ENCODE results near the gene RAE1.

GRCh38 chr20:57411406-57412283, 60.6 kb downstream of the RAE1 start:
- TF ChIP-seq POLR2A (IDR thresholded peaks at IDR 0.05), result no peak
- no peak for TF ChIP-seq CTCF (IDR thresholded peaks at IDR 0.05)

All from esophagus squamous epithelium (tissue), 4 donors.